Activated CD4-positive, alpha-beta memory T cell treated with anti-CD3 and anti-CD28 coated beads for 36 hours (primary cell): ENCODE results near the gene BRCA1. TPM values are rescaled to one million over a fixed set of nuclear protein-coding genes. Genes with fewer than 3 reads are reported as not detected.
A peak's percentile ranks its signal among the peaks of the same experiment; 100 is the strongest.

Source experiments
- CTCF ChIA-PET: fragments of 350-600 bp; sonication (Branson Sonifier 250); formaldehyde crosslinking; loops from one replicate; lab custom pipeline; 2021; ENCODE audit warnings: antibody characterized with exemption, inconsistent platforms; lab: Charles Lee
- POLR2A ChIA-PET: fragments of 350-600 bp; sonication (Branson Sonifier 250); formaldehyde crosslinking; loops from one replicate; lab custom pipeline; 2021; ENCODE audit warnings: antibody characterized with exemption; lab: Charles Lee
- DNase-seq: peaks from one replicate; pipeline ENCODE4 v3.0.0-alpha.2; 2020
- H3K27ac Mint-ChIP-seq: one replicate; pipeline ENCODE4 v1.8.0; 2021; ENCODE audit warnings: mixed read lengths
- H3K27me3 Mint-ChIP-seq: one replicate; pipeline ENCODE4 v1.8.0; 2021; ENCODE audit warnings: mixed read lengths
- H3K36me3 Mint-ChIP-seq: one replicate; pipeline ENCODE4 v1.8.0; 2021; ENCODE audit warnings: mixed read lengths
- H3K4me1 Mint-ChIP-seq: one replicate; pipeline ENCODE4 v1.8.0; 2021; ENCODE audit warnings: low read depth, mixed read lengths
- H3K4me3 Mint-ChIP-seq: one replicate; pipeline ENCODE4 v1.8.0; 2021; ENCODE audit warnings: mild to moderate bottlenecking, mixed read lengths
- H3K9me3 Mint-ChIP-seq: one replicate; pipeline ENCODE4 v1.8.0; 2021; ENCODE audit warnings: mixed read lengths
- intact Hi-C: fragments of 100-400 bp; cut with micrococcal nuclease; formaldehyde crosslinking; loops from one replicate; pipeline ENCODE4 v1.15.1; 2023
- total RNA-seq, 2 experiments: library from RNA; stranded (reverse); gene quantifications; one replicate each; pipeline ENCODE4 v1.2.3, GENCODE V29; 2021

BRCA1 gene
- total RNA-seq, 2 experiments from 2014 or later = 92.8 to 103 TPM

- H3K27me3 Mint-ChIP-seq = no peaks in the 10 kb centered on the region
- H3K4me3 Mint-ChIP-seq = no peak overlapping the region
- POLR2A ChIA-PET = interaction anchor here (0.9 kb wide), 1 partner anchor 10 kb away, joined by 3 read pairs; no protein-coding TSS in a partner anchor
- no peak for DNase-seq
- CTCF ChIA-PET = no interaction called here
- intact Hi-C loops = loop anchor here (10.0 kb wide), 1 partner anchor 97 kb away; the partner anchor contains the start of gene BRCA1
- H3K4me1 Mint-ChIP-seq = peaks cover 8% of the 10 kb centered on the region
- H3K27ac Mint-ChIP-seq = no peak overlapping the region
- no peaks in the 10 kb centered on the region for H3K36me3 Mint-ChIP-seq
- no peaks in the 10 kb centered on the region for H3K9me3 Mint-ChIP-seq
Measured at GRCh38 chr17:43027091-43028032, 97.8 kb downstream of the BRCA1 start.

GRCh38 chr17:43026595-43026994, 98.6 kb downstream of the BRCA1 start:
- no peak overlapping the region for H3K4me3 Mint-ChIP-seq
- ChIA-PET CTCF (no interaction called here), POLR2A (interaction anchor here (0.9 to 1.2 kb wide), 2 partner anchors 9 to 289 kb away, joined by 3 to 6 read pairs; no protein-coding TSS in a partner anchor)
- intact Hi-C loops = loop anchor here (10.0 kb wide), 1 partner anchor 98 kb away; the partner anchor contains the start of gene BRCA1
- no peaks in the 10 kb centered on the region for H3K9me3 Mint-ChIP-seq
- H3K27ac Mint-ChIP-seq = no peak overlapping the region
- H3K4me1 Mint-ChIP-seq = peaks cover 9% of the 10 kb centered on the region
- DNase-seq = no peak
- no peaks in the 10 kb centered on the region for H3K27me3 Mint-ChIP-seq
- H3K36me3 Mint-ChIP-seq = no peaks in the 10 kb centered on the region

DNA sequence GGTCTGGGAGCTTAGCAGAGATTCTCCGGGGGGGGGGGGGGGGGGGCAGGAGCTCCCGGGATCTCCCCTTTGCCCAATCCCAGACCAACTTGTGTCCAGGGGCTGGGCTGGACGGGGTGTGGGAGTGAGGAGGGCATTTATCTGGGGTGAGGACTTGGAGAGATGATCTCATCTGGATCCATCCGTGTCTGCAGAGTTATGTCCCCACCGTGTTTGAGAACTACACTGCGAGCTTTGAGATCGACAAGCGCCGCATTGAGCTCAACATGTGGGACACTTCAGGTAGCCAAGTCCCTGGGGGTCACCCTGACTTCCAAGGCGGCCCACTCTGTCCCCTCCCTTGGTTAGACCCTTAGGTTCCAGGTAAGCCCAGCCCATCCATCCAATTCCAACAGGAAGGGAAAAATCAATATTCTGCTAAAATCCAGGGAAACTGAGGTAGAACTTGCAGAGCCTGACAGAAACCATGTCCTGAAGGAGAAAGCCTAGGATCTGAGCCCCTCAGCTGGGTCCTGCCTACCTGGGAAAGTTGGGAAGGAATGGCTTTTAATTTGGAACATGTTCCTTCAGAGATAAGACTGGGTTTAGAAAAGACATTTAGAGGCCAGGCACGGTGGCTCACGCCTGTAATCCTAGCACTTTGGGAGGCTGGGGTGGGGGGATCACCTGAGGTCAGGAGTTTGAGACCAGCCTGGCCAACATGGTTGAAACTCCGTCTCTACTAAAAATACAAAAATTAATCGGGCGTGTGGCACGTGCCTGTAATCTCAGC, 99.2 kb downstream of the BRCA1 start:
- Mint-ChIP-seq H3K4me1 (peaks cover 13% of the 10 kb centered on the region), H3K9me3 (no peaks in the 10 kb centered on the region), H3K27ac (no peak overlapping the region), H3K4me3 (no peak overlapping the region), H3K36me3 (no peaks in the 10 kb centered on the region), H3K27me3 (no peaks in the 10 kb centered on the region)
- no peak for DNase-seq
- POLR2A ChIA-PET = interaction anchor here (1.2 kb wide), 1 partner anchor 289 kb away, joined by 6 read pairs; no protein-coding TSS in a partner anchor
- intact Hi-C loops = loop anchor here (2.0 to 10.0 kb wide), 2 partner anchors 99 to 145 kb away; partner anchors contain the start of genes BRCA1 and NBR1
- CTCF ChIA-PET = no interaction called here

DNA sequence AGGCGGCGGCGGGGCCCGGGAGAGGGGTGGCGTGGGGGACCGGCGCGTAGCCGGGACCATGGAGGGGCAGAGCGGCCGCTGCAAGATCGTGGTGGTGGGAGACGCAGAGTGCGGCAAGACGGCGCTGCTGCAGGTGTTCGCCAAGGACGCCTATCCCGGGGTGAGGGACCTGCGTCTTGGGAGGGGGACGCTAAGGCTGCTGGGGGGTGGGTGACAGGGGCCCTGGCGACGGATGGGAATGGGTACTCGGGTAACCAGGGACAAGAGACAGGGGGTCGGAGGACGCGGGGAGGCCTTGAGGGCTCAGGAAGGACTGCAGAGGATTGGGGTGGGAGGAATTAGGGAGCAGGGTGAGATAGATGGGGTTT, 99.9 kb downstream of the BRCA1 start:
- POLR2A ChIA-PET = interaction anchor here (1.2 to 1.4 kb wide), 2 partner anchors 27 to 290 kb away, joined by 6 to 13 read pairs; partner anchors contain the start of gene RPL27
- no peak for DNase-seq
- H3K4me1 Mint-ChIP-seq = peaks cover 15% of the 10 kb centered on the region
- H3K9me3 Mint-ChIP-seq = no peaks in the 10 kb centered on the region
- CTCF ChIA-PET = interaction anchor here (0.9 to 1.5 kb wide), 2 partner anchors 27 to 102 kb away, joined by 3 to 8 read pairs; partner anchors contain the start of gene RPL27
- H3K4me3 Mint-ChIP-seq = peak overlapping the region; percentile 43
- peak overlapping the region; percentile 18 for H3K27ac Mint-ChIP-seq
- intact Hi-C loops = loop anchor here (2.0 to 10.0 kb wide), 2 partner anchors 100 to 146 kb away; partner anchors contain the start of genes BRCA1 and NBR1
- no peaks in the 10 kb centered on the region for H3K27me3 Mint-ChIP-seq
- H3K36me3 Mint-ChIP-seq = no peaks in the 10 kb centered on the region

- H3K27ac Mint-ChIP-seq = peak within 1 kb of the TSS; percentile 21
- no peaks in the 10 kb centered on the region for H3K9me3 Mint-ChIP-seq
- no peaks in the 10 kb centered on the region for H3K27me3 Mint-ChIP-seq
- peak; percentile 88 for DNase-seq
- H3K36me3 Mint-ChIP-seq = no peaks in the 10 kb centered on the region
- ChIA-PET CTCF (interaction anchor here (0.6 to 1.7 kb wide), 14 partner anchors 10 to 598 kb away, joined by 3 to 10 read pairs (median 3); partner anchors contain the start of genes IFI35 and RPL27), POLR2A (interaction anchor here (0.7 to 1.7 kb wide), 5 partner anchors 12 to 291 kb away, joined by 3 to 13 read pairs (median 4); partner anchors contain the start of genes IFI35 and RPL27)
- intact Hi-C loops = loop anchor here (2.0 to 10.0 kb wide), 3 partner anchors 100 to 188 kb away; partner anchors contain the start of genes BRCA1, NBR1 and TMEM106A
- peaks cover 21% of the 10 kb centered on the region for H3K4me1 Mint-ChIP-seq
- peak within 1 kb of the TSS; percentile 74 for H3K4me3 Mint-ChIP-seq
Measured at GRCh38 chr17:43024407-43025289, 100.5 kb downstream of the BRCA1 start, which contains the start of gene RND2. Gene RND2 (plus strand): TSS chr17:43025231. CDS start chr17:43025348, 117 bp downstream.

- POLR2A ChIA-PET = interaction anchor here (0.7 to 2.1 kb wide), 4 partner anchors 24 to 340 kb away, joined by 3 to 8 read pairs (median 4); partner anchors contain the start of genes RPL27 and TMEM106A
- H3K27ac Mint-ChIP-seq = peak within 1 kb of the TSS; percentile 58
Measured at GRCh38 chr17:43021741-43022512, 103.2 kb downstream of the BRCA1 start, which contains the start of gene VAT1. Gene VAT1 (minus strand): TSS chr17:43022385. CDS start chr17:43022322, 63 bp downstream.

GRCh38 chr17:43020789-43021740, 104.1 kb downstream of the BRCA1 start:
- H3K9me3 Mint-ChIP-seq = no peaks in the 10 kb centered on the region
- peak; percentile 46 for DNase-seq
- POLR2A ChIA-PET = interaction anchor here (0.7 to 2.1 kb wide), 4 partner anchors 23 to 295 kb away, joined by 3 to 8 read pairs (median 4); partner anchors contain the start of genes RPL27 and TMEM106A
- H3K27ac Mint-ChIP-seq = peak overlapping the region; percentile 28
- H3K36me3 Mint-ChIP-seq = no peaks in the 10 kb centered on the region
- intact Hi-C loops = loop anchor here (2.0 to 10.0 kb wide), 3 partner anchors 14 to 191 kb away; partner anchors contain the start of genes BRCA1, IFI35 and TMEM106A
- H3K4me1 Mint-ChIP-seq = peaks cover 31% of the 10 kb centered on the region
- CTCF ChIA-PET = interaction anchor here (1.0 kb wide), 1 partner anchor 23 kb away, joined by 6 read pairs; the partner anchor contains the start of gene RPL27
- peak overlapping the region; percentile 87 for H3K4me3 Mint-ChIP-seq
- H3K27me3 Mint-ChIP-seq = no peaks in the 10 kb centered on the region

More at GRCh38 chr17:43021741-43022512, 103.2 kb downstream of the BRCA1 start, which contains the start of gene VAT1:
- peak; percentile 71 for DNase-seq
- CTCF ChIA-PET = interaction anchor here (0.6 to 1.0 kb wide), 4 partner anchors 24 to 923 kb away, joined by 3 to 6 read pairs (median 4); partner anchors contain the start of gene RPL27
- Mint-ChIP-seq H3K36me3 (no peaks in the 10 kb centered on the region), H3K4me3 (peak within 1 kb of the TSS; percentile 87), H3K9me3 (no peaks in the 10 kb centered on the region), H3K27me3 (no peaks in the 10 kb centered on the region), H3K4me1 (peaks cover 31% of the 10 kb centered on the region)
- intact Hi-C loops = loop anchor here (2.0 to 10.0 kb wide), 3 partner anchors 15 to 190 kb away; partner anchors contain the start of genes BRCA1, IFI35 and TMEM106A

DNA sequence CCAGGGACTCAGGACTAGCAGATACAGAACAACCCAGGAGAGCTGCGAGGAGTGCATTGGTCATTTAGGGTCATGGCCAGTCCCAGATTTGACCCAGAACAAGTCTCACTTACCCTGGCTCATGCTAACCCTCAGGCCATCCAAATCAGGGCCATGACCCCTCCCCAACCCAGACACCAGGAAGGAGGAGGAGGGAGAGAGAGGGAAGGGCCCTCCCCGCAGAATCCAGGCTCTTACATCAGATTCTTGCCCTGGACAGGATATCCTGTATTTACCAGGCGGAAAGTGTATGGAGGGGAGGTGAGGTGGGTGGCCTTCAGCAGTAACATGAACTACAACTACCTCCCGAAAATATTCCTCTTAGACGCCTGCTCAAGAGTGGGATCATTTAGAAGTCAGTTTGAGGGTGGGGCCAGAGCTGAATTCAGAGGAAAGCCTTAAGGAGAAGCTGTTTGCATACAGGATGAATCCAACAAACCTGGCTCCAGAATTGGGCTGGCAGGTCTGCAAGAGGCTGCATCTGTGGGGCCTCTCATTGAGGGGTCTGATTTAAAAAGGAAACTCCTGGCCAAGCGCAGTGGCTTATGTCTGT, 105.0 kb downstream of the BRCA1 start:
- Mint-ChIP-seq H3K36me3 (no peaks in the 10 kb centered on the region), H3K27ac (no peak overlapping the region)

More for the DNA sequence above, 105.0 kb downstream of the BRCA1 start:
- no peaks in the 10 kb centered on the region for H3K9me3 Mint-ChIP-seq
- intact Hi-C loops = loop anchor here (2.0 to 10.0 kb wide), 3 partner anchors 13 to 192 kb away; partner anchors contain the start of genes BRCA1, IFI35 and TMEM106A
- H3K4me3 Mint-ChIP-seq = peak overlapping the region; percentile 87
- POLR2A ChIA-PET = interaction anchor here (0.7 to 1.6 kb wide), 2 partner anchors 22 to 76 kb away, joined by 4 to 7 read pairs; partner anchors contain the start of gene RPL27
- no peaks in the 10 kb centered on the region for H3K27me3 Mint-ChIP-seq
- H3K4me1 Mint-ChIP-seq = peaks cover 31% of the 10 kb centered on the region
- CTCF ChIA-PET = no interaction called here
- no peak for DNase-seq
